HL-60 (cell line): ENCODE data around the gene HPSE.

ENCODE experiments used
- DNase-seq, 2 experiments: peaks; one replicate each; pipeline ENCODE4 v3.0.0-alpha.2; 2010 to 2020; ENCODE audit warnings: low read depth in 1 of 2, low spot score in 1 of 2
- H3K27ac ChIP-seq: fragments of 250-450 bp; sonication (Bioruptor Pico); replicated peaks from 2 replicates; pipeline ENCODE4 v1.5.1; 2020; ENCODE audit warnings: mild to moderate bottlenecking, moderate library complexity
- H3K27me3 ChIP-seq: fragments of 250-450 bp; sonication (Bioruptor Pico); 2 replicates; pipeline ENCODE4 v1.5.1; 2021; ENCODE audit warnings: mild to moderate bottlenecking, moderate library complexity; ENCODE audit not compliant: insufficient read depth, poor library complexity, severe bottlenecking
- H3K4me3 ChIP-seq: replicated peaks from 2 replicates; pipeline ENCODE4 v1.5.1; 2011; ENCODE audit warnings: mild to moderate bottlenecking, control low read depth, low read length; ENCODE audit not compliant: insufficient read depth
- GABPA ChIP-seq: IDR thresholded peaks from 2 replicates; pipeline ENCODE4 v1.6.1; 2012; ENCODE audit warnings: low read depth
- POLR2AphosphoS5 ChIP-seq: IDR thresholded peaks from 2 replicates; pipeline ENCODE4 v1.6.1; 2012; ENCODE audit warnings: low read depth
- SPI1 ChIP-seq: IDR thresholded peaks from 2 replicates; pipeline ENCODE4 v1.6.1; 2012; ENCODE audit warnings: low read depth, mild to moderate bottlenecking, borderline replicate concordance
- TF ChIP-seq, protein P1 (sequence below): IDR thresholded peaks from 2 replicates; pipeline ENCODE4 v1.6.1; 2012; ENCODE audit warnings: low read depth; ENCODE audit not compliant: insufficient replicate concordance
- TF ChIP-seq, protein P2 (sequence below): IDR thresholded peaks from one replicate; pipeline ENCODE4 v1.5.1; 2011; ENCODE audit warnings: low read length, control low read depth, inconsistent platforms; ENCODE audit not compliant: insufficient read depth

The HPSE gene

DNA sequence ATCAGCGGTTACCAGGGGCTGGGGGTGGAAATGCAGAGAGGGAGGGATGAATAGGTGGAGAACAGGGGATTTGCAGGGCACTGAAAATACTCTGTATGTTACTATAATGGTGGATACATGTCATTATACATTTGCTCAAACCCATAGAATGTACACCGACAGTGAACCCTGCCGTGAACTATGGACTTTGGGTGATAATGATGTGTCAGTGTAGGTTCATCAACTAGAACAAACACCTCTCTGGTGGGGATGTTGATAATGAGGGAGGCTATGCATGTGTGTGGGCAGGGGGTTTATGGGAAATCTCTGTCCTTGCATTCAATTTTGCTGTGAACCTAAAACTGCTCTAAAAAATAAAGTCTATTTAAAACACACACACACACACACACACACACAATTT, 11.5 kb downstream of the HPSE start:
- Histone ChIP-seq H3K27ac (no peak overlapping the region), H3K27me3 (no peaks in the 10 kb centered on the region), H3K4me3 (no peak overlapping the region)
- no peak for DNase-seq
- TF ChIP-seq, protein P1, sequence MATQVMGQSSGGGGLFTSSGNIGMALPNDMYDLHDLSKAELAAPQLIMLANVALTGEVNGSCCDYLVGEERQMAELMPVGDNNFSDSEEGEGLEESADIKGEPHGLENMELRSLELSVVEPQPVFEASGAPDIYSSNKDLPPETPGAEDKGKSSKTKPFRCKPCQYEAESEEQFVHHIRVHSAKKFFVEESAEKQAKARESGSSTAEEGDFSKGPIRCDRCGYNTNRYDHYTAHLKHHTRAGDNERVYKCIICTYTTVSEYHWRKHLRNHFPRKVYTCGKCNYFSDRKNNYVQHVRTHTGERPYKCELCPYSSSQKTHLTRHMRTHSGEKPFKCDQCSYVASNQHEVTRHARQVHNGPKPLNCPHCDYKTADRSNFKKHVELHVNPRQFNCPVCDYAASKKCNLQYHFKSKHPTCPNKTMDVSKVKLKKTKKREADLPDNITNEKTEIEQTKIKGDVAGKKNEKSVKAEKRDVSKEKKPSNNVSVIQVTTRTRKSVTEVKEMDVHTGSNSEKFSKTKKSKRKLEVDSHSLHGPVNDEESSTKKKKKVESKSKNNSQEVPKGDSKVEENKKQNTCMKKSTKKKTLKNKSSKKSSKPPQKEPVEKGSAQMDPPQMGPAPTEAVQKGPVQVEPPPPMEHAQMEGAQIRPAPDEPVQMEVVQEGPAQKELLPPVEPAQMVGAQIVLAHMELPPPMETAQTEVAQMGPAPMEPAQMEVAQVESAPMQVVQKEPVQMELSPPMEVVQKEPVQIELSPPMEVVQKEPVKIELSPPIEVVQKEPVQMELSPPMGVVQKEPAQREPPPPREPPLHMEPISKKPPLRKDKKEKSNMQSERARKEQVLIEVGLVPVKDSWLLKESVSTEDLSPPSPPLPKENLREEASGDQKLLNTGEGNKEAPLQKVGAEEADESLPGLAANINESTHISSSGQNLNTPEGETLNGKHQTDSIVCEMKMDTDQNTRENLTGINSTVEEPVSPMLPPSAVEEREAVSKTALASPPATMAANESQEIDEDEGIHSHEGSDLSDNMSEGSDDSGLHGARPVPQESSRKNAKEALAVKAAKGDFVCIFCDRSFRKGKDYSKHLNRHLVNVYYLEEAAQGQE: no peak
- TF ChIP-seq POLR2AphosphoS5: no peak
- TF ChIP-seq, protein P2, sequence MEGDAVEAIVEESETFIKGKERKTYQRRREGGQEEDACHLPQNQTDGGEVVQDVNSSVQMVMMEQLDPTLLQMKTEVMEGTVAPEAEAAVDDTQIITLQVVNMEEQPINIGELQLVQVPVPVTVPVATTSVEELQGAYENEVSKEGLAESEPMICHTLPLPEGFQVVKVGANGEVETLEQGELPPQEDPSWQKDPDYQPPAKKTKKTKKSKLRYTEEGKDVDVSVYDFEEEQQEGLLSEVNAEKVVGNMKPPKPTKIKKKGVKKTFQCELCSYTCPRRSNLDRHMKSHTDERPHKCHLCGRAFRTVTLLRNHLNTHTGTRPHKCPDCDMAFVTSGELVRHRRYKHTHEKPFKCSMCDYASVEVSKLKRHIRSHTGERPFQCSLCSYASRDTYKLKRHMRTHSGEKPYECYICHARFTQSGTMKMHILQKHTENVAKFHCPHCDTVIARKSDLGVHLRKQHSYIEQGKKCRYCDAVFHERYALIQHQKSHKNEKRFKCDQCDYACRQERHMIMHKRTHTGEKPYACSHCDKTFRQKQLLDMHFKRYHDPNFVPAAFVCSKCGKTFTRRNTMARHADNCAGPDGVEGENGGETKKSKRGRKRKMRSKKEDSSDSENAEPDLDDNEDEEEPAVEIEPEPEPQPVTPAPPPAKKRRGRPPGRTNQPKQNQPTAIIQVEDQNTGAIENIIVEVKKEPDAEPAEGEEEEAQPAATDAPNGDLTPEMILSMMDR: no peak

DNA sequence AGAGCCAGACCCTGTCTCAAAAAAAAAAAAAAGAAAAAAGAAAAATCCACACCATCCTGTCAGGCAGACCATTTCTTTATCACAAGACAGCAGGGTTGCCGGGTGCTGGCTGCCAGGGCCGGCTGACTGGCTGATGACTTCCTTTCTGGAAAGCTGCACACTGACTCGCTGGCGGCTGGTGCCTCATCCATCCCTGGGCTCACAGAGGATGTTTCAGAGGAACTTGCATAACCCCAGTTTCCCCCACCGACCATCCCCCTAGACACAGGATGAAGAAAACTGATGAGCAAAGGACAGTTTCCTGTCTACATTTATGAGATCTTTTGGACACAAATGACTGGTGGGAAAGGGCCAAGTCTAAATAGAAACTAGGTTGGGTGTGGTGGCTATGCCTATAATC, 14.1 kb downstream of the HPSE start:
- TF ChIP-seq POLR2AphosphoS5: no peak
- TF ChIP-seq, protein P2: no peak
- TF ChIP-seq SPI1: peak; percentile 57; the same call in 1 of the 2 replicates
- 0 out of 2 replicates have a peak, but pooled peaks have one; percentile 25 for TF ChIP-seq GABPA
- TF ChIP-seq, protein P1: no peak
- peak; percentile 40 to 89 for DNase-seq
- Histone ChIP-seq H3K27ac (peak overlapping the region; percentile 46), H3K27me3 (no peaks in the 10 kb centered on the region), H3K4me3 (no peak overlapping the region)

DNA sequence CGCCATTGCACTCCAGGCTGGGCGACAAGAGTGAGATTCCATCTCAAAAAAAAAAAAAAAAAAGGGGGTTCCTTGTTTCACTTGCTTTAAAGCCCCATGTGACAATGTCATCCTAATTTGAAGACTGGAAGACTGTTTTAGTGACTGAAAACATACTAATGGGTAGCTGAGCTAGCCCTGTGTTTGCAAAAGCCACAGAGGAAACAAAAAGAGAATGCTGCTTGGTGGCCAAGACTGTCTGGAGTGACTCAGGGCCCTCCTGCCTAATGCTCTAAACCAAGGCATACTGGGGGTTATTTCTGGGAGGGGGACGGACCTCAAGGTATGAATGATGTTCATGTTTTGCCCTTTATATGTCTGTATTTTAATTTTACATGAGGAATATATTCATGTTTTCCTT, 16.0 kb downstream of the HPSE start:
- TF ChIP-seq, protein P2: no peak
- TF ChIP-seq SPI1 (no peak), POLR2AphosphoS5 (no peak), GABPA (no peak)
- TF ChIP-seq, protein P1: no peak
- no peaks in the 10 kb centered on the region for H3K27me3 ChIP-seq
- no peak overlapping the region for H3K4me3 ChIP-seq
- no peak for DNase-seq
- H3K27ac ChIP-seq: no peak overlapping the region
